ENCODE data around the gene KCTD1. TPM values are rescaled to one million over a fixed set of nuclear protein-coding genes. Genes with fewer than 3 reads are reported as not detected.

Gene KCTD1
- total and polyA plus RNA-seq, 2 of the 4 experiments (the other 2 are of a cell fraction) = 5.0 to 5.8 TPM

- in situ Hi-C loops (cut with MboI; ENCODE audit: low sequenced_read_pairs) = no loop called here
- no CpG with 5 or more reads among the region's 5 CpGs for WGBS, 2 experiments (ENCODE audit: extremely low coverage in 2 of 2, insufficient read length in 1 of 2)
Measured at GRCh38 chr18:26425148-26425531, 123.2 kb downstream of the KCTD1 start.

More at GRCh38 chr18:26425148-26425531, 123.2 kb downstream of the KCTD1 start:
- Histone ChIP-seq H3K23ac (ENCODE audit: low read depth, low read length) (no peak overlapping the region), H2AK5ac (ENCODE audit: low read depth, low read length) (no peak overlapping the region), H3K4me3 (ENCODE audit: insufficient read depth, low read depth, low read length) (no peak overlapping the region), H3K27ac (ENCODE audit: insufficient read depth, low read length) (no peak overlapping the region), H4K20me1 (ENCODE audit: insufficient read depth, low read length) (no peaks in the 10 kb centered on the region), H3K14ac (replicated peaks; ENCODE audit: low read depth, low read length) (no peak overlapping the region), H3K79me1 (ENCODE audit: low read depth in 1 of 2, low read length in 2 of 2) (no peaks in the 10 kb centered on the region), H3K4me1 (ENCODE audit: control insufficient read depth, insufficient read depth, low read length) (no peaks in the 10 kb centered on the region), H4K5ac (ENCODE audit: low read depth, low read length) (no peak overlapping the region), H2BK120ac (ENCODE audit: low read depth, low read length) (no peak overlapping the region), H3K18ac (ENCODE audit: low read depth, low read length) (no peak overlapping the region), H2BK15ac (ENCODE audit: low read depth, low read length) (no peak overlapping the region), H3K9ac (ENCODE audit: low read depth, low read length) (no peak overlapping the region), H3K9me3 (ENCODE audit: control insufficient read depth, insufficient read depth, low read length) (no peaks in the 10 kb centered on the region), H2AFZ (replicated peaks; ENCODE audit: low read length, poor library complexity) (no peak overlapping the region), H2AK9ac (replicated peaks; ENCODE audit: low read depth, low read length, poor library complexity) (no peak overlapping the region), H3K56ac (ENCODE audit: extremely low read depth, insufficient read depth, low read length) (no peak overlapping the region), H3K9me1 (ENCODE audit: insufficient read depth, low read length) (no peaks in the 10 kb centered on the region), H3K27me3 (ENCODE audit: control insufficient read depth, insufficient read depth, low read length) (peaks cover 11% of the 10 kb centered on the region), H4K8ac (ENCODE audit: low read depth in 2 of 2, low read length in 2 of 2) (no peak overlapping the region), H3K36me3 (ENCODE audit: control insufficient read depth, insufficient read depth, low read length) (no peaks in the 10 kb centered on the region), H4K91ac (ENCODE audit: insufficient read depth, low read depth, low read length) (no peak overlapping the region), H3K4me2 (ENCODE audit: low read depth, low read length) (no peak overlapping the region), H2BK20ac (ENCODE audit: low read depth, low read length) (no peak overlapping the region), H3K4ac (ENCODE audit: low read depth, low read length) (no peak overlapping the region), H2BK5ac (ENCODE audit: low read depth, low read length, poor library complexity, severe bottlenecking) (no peak overlapping the region)
- intact Hi-C loops (cut with micrococcal nuclease) = loop anchor here (5.0 kb wide), 1 partner anchor 122 kb away; the partner anchor contains the start of gene KCTD1
- no peak for ATAC-seq (ENCODE audit: low read depth)
- BruUV-seq (replicated peaks) = no TSS peak
- dilution Hi-C loops (cut with HindIII; ENCODE audit: low sequenced_read_pairs, unreplicated experiment) = no loop called here
- peak; percentile 7 for DNase-seq
- CTCF ChIA-PET = no interaction called here
- POLR2A ChIA-PET (ENCODE audit: unreplicated experiment) = interaction anchor here (0.6 kb wide), 1 partner anchor 12 kb away, joined by 10 read pairs; no protein-coding TSS in a partner anchor
- no peak for TF ChIP-seq RAD21 (IDR thresholded peaks at IDR 0.05; ENCODE audit: low read length)
- TF ChIP-seq ELK1 (IDR thresholded peaks at IDR 0.05; ENCODE audit: borderline replicate concordance, low read depth, low read length) = no peak
- TF ChIP-seq POLR2A (IDR thresholded peaks at IDR 0.05; ENCODE audit: low read depth, low read length) = no peak
- TF ChIP-seq CEBPB (IDR thresholded peaks at IDR 0.05; ENCODE audit: low read depth, low read length) = no peak
- TF ChIP-seq MAZ (IDR thresholded peaks at IDR 0.05; ENCODE audit: borderline replicate concordance, low read depth, low read length) = no peak
- TF ChIP-seq MXI1 (IDR thresholded peaks at IDR 0.05; ENCODE audit: borderline replicate concordance, low read depth, low read length) = no peak
- TF ChIP-seq CHD1 (IDR thresholded peaks at IDR 0.05; ENCODE audit: low read depth, low read length) = no peak
- TF ChIP-seq MAFK (IDR thresholded peaks at IDR 0.05; ENCODE audit: low read depth, low read length) = no peak
- TF ChIP-seq NFE2L2 (IDR thresholded peaks at IDR 0.05; ENCODE audit: low read depth, low read length) = no peak
- TF ChIP-seq RFX5 (IDR thresholded peaks at IDR 0.05; ENCODE audit: low read depth, low read length) = no peak
- no peak for TF ChIP-seq USF2 (IDR thresholded peaks at IDR 0.05; ENCODE audit: low read depth, low read length)
